Gastroesophageal sphincter (tissue), 3 donors: ENCODE results near the gene AURKAIP1.
"Not testable (repeated sequence)": the region's sequence is repeated elsewhere in the genome, so short reads cannot be mapped to it uniquely, and the experiment has no call there.

ENCODE experiments used
- EP300 ChIP-seq: sonication (generic); formaldehyde crosslinking; IDR thresholded peaks from one replicate; pipeline ENCODE4 v1.6.1; 2017; ENCODE audit warnings: antibody characterized with exemption, mild to moderate bottlenecking
- POLR2AphosphoS5 ChIP-seq: sonication (generic); formaldehyde crosslinking; IDR thresholded peaks from one replicate; pipeline ENCODE4 v1.6.1; 2017; ENCODE audit warnings: antibody characterized with exemption
- TF ChIP-seq, protein P1 (sequence below), 4 experiments: fragments of 200-600 bp in 2 of 4; fragments of 450-650 bp in 2 of 4; sonication (generic) in 1 of 4; IDR thresholded peaks; one replicate each; pipeline ENCODE4 v1.5.1; 2017 to 2019; ENCODE audit warnings: antibody characterized with exemption in 4 of 4, mild to moderate bottlenecking in 2 of 4, moderate library complexity in 2 of 4

DNA sequence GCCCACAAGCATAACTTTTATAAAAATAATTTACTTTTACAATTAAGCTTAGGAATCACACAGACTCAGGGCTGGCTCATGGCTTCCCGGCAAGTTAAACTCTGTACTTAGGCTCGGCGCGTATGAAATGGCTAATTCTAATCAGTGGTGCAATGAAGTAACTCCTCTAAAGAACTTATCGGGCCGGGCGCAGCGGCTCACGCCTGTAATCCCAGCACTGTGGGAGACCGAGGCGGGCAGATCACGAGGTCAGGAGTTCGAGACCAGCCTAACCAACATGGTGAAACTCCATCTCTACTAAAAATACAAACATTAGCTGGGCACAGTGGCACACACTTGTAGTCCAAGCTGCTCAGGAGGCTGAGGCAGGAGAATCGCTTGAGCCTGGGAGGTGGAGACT is 4.9 kb downstream of the AURKAIP1 start:
- TF ChIP-seq EP300, POLR2AphosphoS5: not testable (repeated sequence)
- TF ChIP-seq, protein P1, sequence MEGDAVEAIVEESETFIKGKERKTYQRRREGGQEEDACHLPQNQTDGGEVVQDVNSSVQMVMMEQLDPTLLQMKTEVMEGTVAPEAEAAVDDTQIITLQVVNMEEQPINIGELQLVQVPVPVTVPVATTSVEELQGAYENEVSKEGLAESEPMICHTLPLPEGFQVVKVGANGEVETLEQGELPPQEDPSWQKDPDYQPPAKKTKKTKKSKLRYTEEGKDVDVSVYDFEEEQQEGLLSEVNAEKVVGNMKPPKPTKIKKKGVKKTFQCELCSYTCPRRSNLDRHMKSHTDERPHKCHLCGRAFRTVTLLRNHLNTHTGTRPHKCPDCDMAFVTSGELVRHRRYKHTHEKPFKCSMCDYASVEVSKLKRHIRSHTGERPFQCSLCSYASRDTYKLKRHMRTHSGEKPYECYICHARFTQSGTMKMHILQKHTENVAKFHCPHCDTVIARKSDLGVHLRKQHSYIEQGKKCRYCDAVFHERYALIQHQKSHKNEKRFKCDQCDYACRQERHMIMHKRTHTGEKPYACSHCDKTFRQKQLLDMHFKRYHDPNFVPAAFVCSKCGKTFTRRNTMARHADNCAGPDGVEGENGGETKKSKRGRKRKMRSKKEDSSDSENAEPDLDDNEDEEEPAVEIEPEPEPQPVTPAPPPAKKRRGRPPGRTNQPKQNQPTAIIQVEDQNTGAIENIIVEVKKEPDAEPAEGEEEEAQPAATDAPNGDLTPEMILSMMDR (IDR thresholded peaks at IDR 0.05) = not testable (repeated sequence)
